Lower leg skin (tissue), 4 donors: ENCODE data around the gene SERPINB10. TPM values are rescaled to one million over a fixed set of nuclear protein-coding genes. Genes with fewer than 3 reads are reported as not detected.
"Not testable (repeated sequence)": the region's sequence is repeated elsewhere in the genome, so short reads cannot be mapped to it uniquely, and the experiment has no call there.

Experiments used
- DNase-seq, 2 donors: peaks; one replicate each; pipeline ENCODE4 v3.0.0-alpha.2; 2019; ENCODE audit warnings: low spot score in 2 of 2
- H3K4me3 ChIP-seq: fragments of 200-600 bp; sonication (generic); 2 replicates; pipeline ENCODE4 v1.5.1; 2017; ENCODE audit warnings: mild to moderate bottlenecking, low read depth; ENCODE audit not compliant: poor library complexity, severe bottlenecking
- CTCF ChIP-seq, 3 donors: fragments of 450-650 bp; IDR thresholded peaks; one replicate each; pipeline ENCODE4 v1.5.1; 2016; ENCODE audit warnings: antibody characterized with exemption in 3 of 3, mild to moderate bottlenecking in 3 of 3, moderate library complexity in 2 of 3
- POLR2A ChIP-seq, 2 donors: fragments of 450-650 bp; IDR thresholded peaks; one replicate each; pipeline ENCODE4 v1.6.1; 2016 to 2017; ENCODE audit warnings: antibody characterized with exemption in 2 of 2, mild to moderate bottlenecking in 1 of 2, moderate library complexity in 1 of 2
- WGBS, 2 donors: methylation state at CpG; one replicate each; pipeline ENCODE4 v1.1.5; 2018; 5-methylcytosine and 5-hydroxymethylcytosine counted together
- intact Hi-C: fragments of 100-400 bp; cut with DNase I; formaldehyde crosslinking; loops from one replicate; pipeline ENCODE4 v1.15.0; 2023; ENCODE audit warnings: low total_unique reads
- total RNA-seq, 4 donors: library from RNA; depleted of rRNA; stranded (reverse); fragments of >200 nt; gene quantifications; one replicate each; pipeline ENCODE4 v1.1.0, GENCODE V29; 2016

Gene SERPINB10
- total RNA-seq, 4 donors from 2014 or later = 0.15 to 1.9 (median 0.68) TPM

DNA sequence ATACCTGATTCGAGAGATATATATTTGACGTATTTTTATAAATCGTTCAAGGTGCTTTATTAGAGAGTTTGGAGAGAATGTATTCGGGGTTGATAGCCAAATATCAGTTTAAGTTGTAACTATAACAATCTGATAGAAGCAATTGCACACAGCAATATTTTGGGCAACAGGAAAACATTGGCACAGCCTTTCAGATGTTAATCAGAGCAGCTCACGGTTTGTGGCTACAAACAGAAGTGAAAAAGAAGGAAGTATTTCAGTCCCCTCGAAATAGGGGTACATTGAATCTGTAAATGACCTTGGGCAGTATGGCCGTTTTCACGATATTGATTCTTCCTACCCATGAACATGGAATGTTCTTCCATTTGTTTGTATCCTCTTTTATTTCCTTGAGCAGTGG, 20.6 kb downstream of the SERPINB10 start:
- 68 to 73% methylated on average over 8 of the region's 8 CpGs for WGBS, 2 donors
- TF ChIP-seq POLR2A (IDR thresholded peaks at IDR 0.05) (no peak), CTCF (IDR thresholded peaks at IDR 0.05) (no peak)
- H3K4me3 ChIP-seq = no peak overlapping the region
- DNase-seq = no peak
- intact Hi-C loops = no loop called here

GRCh38 chr18:63929369-63929768, 21.6 kb downstream of the SERPINB10 start:
- intact Hi-C loops, DNase-seq, H3K4me3 ChIP-seq: not testable (repeated sequence)

DNA sequence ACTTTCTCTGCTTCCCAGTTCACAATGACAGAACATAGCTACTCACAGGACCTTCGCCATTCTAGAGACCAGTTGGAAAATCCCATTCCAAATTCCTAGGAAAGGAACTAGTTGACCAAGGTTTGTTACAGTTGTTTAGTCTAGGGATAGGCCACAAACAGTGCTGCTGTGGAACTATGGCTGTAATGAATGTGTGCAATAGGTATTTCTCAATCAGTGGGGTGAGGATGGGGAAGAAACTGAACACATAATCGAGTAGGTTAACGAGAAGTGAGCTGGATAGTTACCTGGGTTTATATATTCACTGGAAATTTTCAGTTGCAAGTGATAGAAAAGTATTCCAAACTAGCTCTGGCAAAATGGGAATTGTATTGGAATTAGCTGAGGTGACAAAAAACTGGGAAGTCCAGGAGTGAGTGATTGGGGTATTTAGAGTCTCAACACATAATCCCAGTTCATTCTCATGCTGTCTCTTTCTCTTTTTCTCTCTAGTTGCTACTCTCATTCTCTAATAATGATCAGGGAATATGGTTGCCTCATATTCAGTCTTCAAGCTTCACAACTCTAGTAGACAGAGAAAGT, 23.1 kb downstream of the SERPINB10 start:
- no peak for TF ChIP-seq POLR2A (IDR thresholded peaks at IDR 0.05)
- TF ChIP-seq CTCF (IDR thresholded peaks at IDR 0.05) = no peak
- intact Hi-C loops = no loop called here
- no peak overlapping the region for H3K4me3 ChIP-seq
- WGBS, 2 donors = 86 to 87% methylated on average over 3 of the region's 3 CpGs
- no peak for DNase-seq

GRCh38 chr18:63936156-63936931, 28.6 kb downstream of the SERPINB10 start:
- peak overlapping the region; percentile 36 for H3K4me3 ChIP-seq
- 1% methylated on average over 33 to 35 of the region's 54 CpGs for WGBS, 2 donors
- DNase-seq = peak; percentile 84 to 96
- TF ChIP-seq POLR2A (IDR thresholded peaks at IDR 0.05) (no peak), CTCF (IDR thresholded peaks at IDR 0.05) (peak in 1 of 3 donors; percentile 72)
- intact Hi-C loops = no loop called here

DNA sequence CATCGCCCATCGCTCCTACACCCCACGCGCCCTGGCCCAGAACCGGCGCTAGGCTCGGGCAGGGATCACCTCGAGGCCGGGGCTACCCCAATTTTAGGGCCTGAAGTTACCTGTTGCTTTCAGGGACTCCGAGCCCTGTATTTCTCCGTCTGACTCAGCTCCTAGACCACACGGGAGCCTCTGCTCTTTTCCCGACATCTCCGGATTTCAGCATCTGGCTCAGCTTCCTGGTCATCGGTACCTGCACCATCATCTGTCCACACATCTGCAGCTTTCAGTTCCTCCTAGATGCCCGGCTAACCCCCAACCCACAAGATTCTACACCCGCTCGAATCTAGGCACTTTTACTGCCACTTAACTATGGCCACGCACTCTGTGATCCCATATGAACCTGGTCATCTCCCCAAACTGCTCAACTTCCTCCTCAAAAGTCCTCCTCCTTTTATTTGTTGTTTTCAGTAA, 29.2 kb downstream of the SERPINB10 start:
- WGBS, 2 donors = 36 to 70% methylated on average over 11 to 19 of the region's 19 CpGs
- intact Hi-C loops = no loop called here
- DNase-seq = no peak
- TF ChIP-seq CTCF (IDR thresholded peaks at IDR 0.05) = no peak
- TF ChIP-seq POLR2A (IDR thresholded peaks at IDR 0.05) = no peak
- no peak overlapping the region for H3K4me3 ChIP-seq

- DNase-seq = no peak
- no peak overlapping the region for H3K4me3 ChIP-seq
- 93 to 94% methylated on average over 8 of the region's 8 CpGs for WGBS, 2 donors
- TF ChIP-seq CTCF (IDR thresholded peaks at IDR 0.05) (no peak), POLR2A (IDR thresholded peaks at IDR 0.05) (no peak)
- intact Hi-C loops = no loop called here
Observed at GRCh38 chr18:63940008-63940407, 32.2 kb downstream of the SERPINB10 start.

- H3K4me3 ChIP-seq, intact Hi-C loops, DNase-seq: not testable (repeated sequence)
- WGBS, 2 donors = 90 to 91% methylated on average over 15 to 17 of the region's 17 CpGs
Observed at GRCh38 chr18:63940543-63941050, 32.8 kb downstream of the SERPINB10 start.
